GM12878 (cell line): ENCODE results near the gene NR2F1-AS1. TPM values are rescaled to one million over a fixed set of nuclear protein-coding genes. Genes with fewer than 3 reads are reported as not detected.

ENCODE experiments used
- ATAC-seq: fragments of 200-7000 bp; cut with Tn5 transposase; 3 replicates; pipeline ENCODE4 v1.9.1; 2020; ENCODE audit warnings: mild to moderate bottlenecking, moderate library complexity
- BruUV-seq: library from RNA; stranded (reverse); fragments of 400-500 nt; replicated peaks from 2 replicates; lab custom pipeline; 2021; lab: Mats Ljungman, UMichigan
- CTCF ChIA-PET: fragments of 300-600 bp; sonication (Branson Sonifier 250); formaldehyde crosslinking; extraction: SDS; loops from one replicate; lab custom pipeline; 2021; ENCODE audit warnings: inconsistent platforms; lab: Yijun Ruan, JAX
- POLR2A ChIA-PET: fragments of 350-600 bp; formaldehyde crosslinking; extraction: SDS; loops from one replicate; lab custom pipeline; 2021; ENCODE audit warnings: inconsistent platforms; lab: Charles Lee
- RAD21 ChIA-PET: fragments of 300-600 bp; sonication (Branson Sonifier 250); formaldehyde crosslinking; loops from one replicate; lab custom pipeline; 2023; ENCODE audit warnings: antibody characterized with exemption; ENCODE audit not compliant: unreplicated experiment; lab: Charles Lee
- SMC1A ChIA-PET: fragments of 300-600 bp; sonication (Branson Sonifier 250); formaldehyde crosslinking; loops from one replicate; lab custom pipeline; 2023; ENCODE audit not compliant: unreplicated experiment, uncharacterized antibody; lab: Charles Lee
- DNase-seq: peaks from one replicate; pipeline ENCODE4 v3.0.0-alpha.2; 2011; ENCODE audit warnings: low read depth, low spot score
- FAIRE-seq: peaks from 3 replicates; lab custom pipeline; 2011; peaks lifted over from hg19 to GRCh38; lab: Jason Lieb, UNC
- H2AFZ ChIP-seq: 2 replicates; pipeline ENCODE4 v1.6.0; 2011; ENCODE audit warnings: low read depth, low read length, control low read depth; ENCODE audit not compliant: control insufficient read depth
- H3K27ac ChIP-seq: 2 replicates; pipeline ENCODE4 v1.5.1; 2011; ENCODE audit warnings: control low read depth; ENCODE audit not compliant: control insufficient read depth, insufficient read depth
- H3K27me3 ChIP-seq, 2 experiments: replicated peaks in 1 of 2; 2 replicates each; pipeline versions ENCODE4 v1.6.0 to v1.6.1; 2011; ENCODE audit warnings: low read length in 1 of 2; ENCODE audit not compliant: control insufficient read depth in 2 of 2, insufficient read depth in 2 of 2
- H3K36me3 ChIP-seq, 2 experiments: 2 replicates each; pipeline ENCODE4 v1.5.1; 2011; ENCODE audit warnings: low read length in 1 of 2; ENCODE audit not compliant: control insufficient read depth in 2 of 2, insufficient read depth in 2 of 2
- H3K4me1 ChIP-seq: 2 replicates; pipeline ENCODE4 v1.6.1; 2011; ENCODE audit warnings: mild to moderate bottlenecking, low read length, moderate library complexity, mixed read lengths; ENCODE audit not compliant: control insufficient read depth, insufficient read depth
- H3K4me2 ChIP-seq: 2 replicates; pipeline ENCODE4 v1.6.0; 2011; ENCODE audit warnings: control low read depth; ENCODE audit not compliant: control insufficient read depth, insufficient read depth
- H3K4me3 ChIP-seq: fragments of 200-600 bp; sonication (generic); 2 replicates; pipeline ENCODE4 v1.5.1; 2016
- H3K79me2 ChIP-seq: 2 replicates; pipeline ENCODE4 v1.6.0; 2011; ENCODE audit warnings: low read length; ENCODE audit not compliant: control insufficient read depth, insufficient read depth
- H3K9ac ChIP-seq: 2 replicates; pipeline ENCODE4 v1.8.0; 2011; ENCODE audit warnings: low read length, control low read depth, mixed read lengths; ENCODE audit not compliant: control insufficient read depth, insufficient read depth
- H3K9me3 ChIP-seq: replicated peaks from 3 replicates; pipeline ENCODE4 v1.5.1; 2011; ENCODE audit warnings: mild to moderate bottlenecking, low read length; ENCODE audit not compliant: control insufficient read depth, insufficient read depth
- H4K20me1 ChIP-seq: 2 replicates; pipeline ENCODE4 v1.6.0; 2011; ENCODE audit not compliant: control insufficient read depth, insufficient read depth
- BCL11A ChIP-seq: IDR thresholded peaks from 2 replicates; pipeline ENCODE4 v1.6.1; 2011; ENCODE audit warnings: low read depth, low read length
- CBFB ChIP-seq: IDR thresholded peaks from 2 replicates; pipeline ENCODE4 v1.6.1; 2016; ENCODE audit warnings: antibody characterized with exemption, low read depth
- CEBPB ChIP-seq, 2 experiments: fragments of 150-350 bp in 1 of 2; IDR thresholded peaks; 2 replicates each; pipeline ENCODE4 v1.6.1; 2012 to 2014; ENCODE audit warnings: low read depth in 2 of 2, low read length in 2 of 2, borderline replicate concordance in 1 of 2, inconsistent platforms in 1 of 2
- EZH2 ChIP-seq: IDR thresholded peaks from 2 replicates; pipeline ENCODE4 v1.6.1; 2012; ENCODE audit warnings: low read depth, mild to moderate bottlenecking, control low read depth, inconsistent platforms, low read length, borderline replicate concordance; ENCODE audit not compliant: control insufficient read depth
- FOS ChIP-seq: IDR thresholded peaks from 3 replicates; pipeline ENCODE4 v1.6.1; 2011; ENCODE audit warnings: borderline replicate concordance; ENCODE audit not compliant: insufficient read length; ENCODE audit errors: extremely low read depth
- MEF2A ChIP-seq: IDR thresholded peaks from 2 replicates; pipeline ENCODE4 v1.6.1; 2011; ENCODE audit warnings: low read depth, mild to moderate bottlenecking, low read length, moderate library complexity; ENCODE audit not compliant: insufficient read depth
- RBBP5 ChIP-seq: fragments of 200-600 bp; sonication (generic); conservative IDR thresholded peaks from 2 replicates; pipeline ENCODE4 v1.6.1; 2016
- SIX5 ChIP-seq: IDR thresholded peaks from 2 replicates; pipeline ENCODE4 v1.6.1; 2011; ENCODE audit warnings: mild to moderate bottlenecking, low read depth, low read length, moderate library complexity; ENCODE audit not compliant: severe bottlenecking
- TCF7 ChIP-seq: IDR thresholded peaks from 2 replicates; pipeline ENCODE4 v1.6.1; 2014; ENCODE audit warnings: antibody characterized with exemption, borderline replicate concordance
- ZNF274 ChIP-seq: IDR thresholded peaks from one replicate; pipeline ENCODE4 v1.8.0; 2011; ENCODE audit not compliant: insufficient read length, insufficient read depth
- ZNF384 ChIP-seq: IDR thresholded peaks from 2 replicates; pipeline ENCODE4 v1.6.1; 2012; ENCODE audit warnings: low read depth, mild to moderate bottlenecking, low read length, improper control_type of control experiment, borderline replicate concordance
- ZZZ3 ChIP-seq: IDR thresholded peaks from 2 replicates; pipeline ENCODE4 v1.6.1; 2011; ENCODE audit warnings: low read depth; ENCODE audit not compliant: control insufficient read depth, insufficient read length
- WGBS: methylation state at CpG from one replicate; pipeline ENCODE4 v1.1.6; 2016; ENCODE audit warnings: low lambda C conversion rate; ENCODE audit not compliant: insufficient replicate concordance, insufficient coverage; ENCODE audit errors: missing lambda C conversion rate; 5-methylcytosine and 5-hydroxymethylcytosine counted together
- in situ Hi-C: fragments of 300-500 bp; cut with MboI; formaldehyde crosslinking; loops from 9 replicates; pipeline ENCODE4 v1.14.3; 2018; ENCODE audit warnings: mixed read lengths
- intact Hi-C: fragments of 100-400 bp; cut with micrococcal nuclease; formaldehyde crosslinking; loops from one replicate; pipeline ENCODE4 v1.14.2; 2022; ENCODE audit not compliant: unreplicated experiment
- polyA plus RNA-seq, 11 experiments: library from polyadenylated mRNA; depleted of rRNA in 4 of 11; unstranded in 6 of 11; stranded (reverse) in 5 of 11; fragments of >200 nt; fragmentation: Nextera tagmentation in 4 of 11; fragmentation: Illumina TruSeq in 1 of 11; extraction: Ambion mirVana in 4 of 11; extraction: Trizol in 1 of 11; gene quantifications; 1 replicate in 1 of 11; 2 replicates in 10 of 11; pipeline versions ENCODE4 v1.2.1 to v1.2.3, GENCODE V29; 2011 to 2016; ENCODE audit warnings: inconsistent platforms in 2 of 11, missing spikeins in 2 of 11, low read depth in 1 of 11
- total RNA-seq, 4 experiments: library from RNA; depleted of rRNA in 3 of 4; stranded (reverse); fragments of >200 nt in 3 of 4; fragmentation: Illumina TruSeq in 1 of 4; extraction: Trizol in 1 of 4; gene quantifications; 2 replicates each; pipeline versions ENCODE4 v1.2.1 to v1.2.3, GENCODE V29; 2013 to 2021
- TF ChIP-seq, protein P1 (sequence below): fragments of 450-650 bp; IDR thresholded peaks from 2 replicates; pipeline ENCODE4 v1.6.1; 2016; ENCODE audit warnings: mild to moderate bottlenecking, moderate library complexity, borderline replicate concordance
- TF ChIP-seq, protein P2 (sequence below): IDR thresholded peaks from 2 replicates; pipeline ENCODE4 v1.6.1; 2012; ENCODE audit warnings: improper control_type of control experiment, low read depth, low read length; ENCODE audit not compliant: insufficient replicate concordance

The NR2F1-AS1 gene
- total and polyA plus RNA-seq, 10 of the 15 experiments (the other 5 are each of a cell fraction or from before 2014, with no cell fraction given): 0.11 to 0.85 (median 0.27) TPM

DNA sequence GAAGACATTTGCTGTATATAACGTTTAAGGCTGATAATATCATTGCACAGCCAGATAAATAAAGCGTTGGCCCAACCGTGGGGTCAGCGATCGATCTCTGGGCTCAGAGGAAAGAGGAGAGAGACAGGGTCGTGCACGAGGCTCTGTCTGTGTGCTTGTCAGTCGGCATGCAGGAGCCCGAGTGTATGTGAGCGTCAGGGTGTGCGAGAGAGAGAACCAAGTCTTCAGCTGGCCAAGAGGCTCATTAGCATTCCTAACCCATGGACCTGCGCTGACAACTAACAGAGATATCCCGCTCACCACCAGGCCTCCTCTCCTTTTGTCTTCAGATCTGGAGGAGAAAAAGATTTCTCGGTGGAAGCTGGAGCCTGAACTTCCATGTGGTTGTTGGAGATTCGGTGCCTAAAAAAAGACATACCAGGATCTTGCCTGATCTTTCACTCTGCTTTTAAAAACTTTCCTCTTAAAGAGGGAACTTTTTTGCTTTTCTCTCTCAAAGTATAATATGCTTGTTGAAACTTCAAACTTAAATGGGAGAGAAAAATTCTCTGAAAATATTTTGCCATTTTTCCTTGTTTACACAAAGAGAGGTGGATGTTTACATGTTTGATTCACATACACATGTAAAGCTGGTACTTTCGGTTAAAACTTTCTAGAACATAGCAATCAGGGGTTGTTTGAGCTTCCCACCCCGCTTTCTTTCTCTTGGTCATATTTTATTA lies 18.5 kb upstream of the NR2F1-AS1 start:
- CTCF ChIA-PET: interaction anchor here (0.7 to 2.9 kb wide), 3 partner anchors 189 to 205 kb away, joined by 3 to 17 read pairs (median 3); no protein-coding TSS in a partner anchor
- no peaks in the 10 kb centered on the region for H3K4me1 ChIP-seq
- no peaks in the 10 kb centered on the region for H4K20me1 ChIP-seq
- POLR2A ChIA-PET: no interaction called here
- H3K4me3 ChIP-seq: no peak overlapping the region
- intact Hi-C loops (no loop called here), in situ Hi-C loops (loop anchor here (5.0 to 25.0 kb wide), 2 partner anchors 208 to 1088 kb away; no protein-coding TSS in a partner anchor)
- no peaks in the 10 kb centered on the region for H3K79me2 ChIP-seq
- no TSS peak for BruUV-seq
- RAD21 ChIA-PET: interaction anchor here (0.7 kb wide), 1 partner anchor 207 kb away, joined by 3 read pairs; no protein-coding TSS in a partner anchor
- FAIRE-seq: no peak
- SMC1A ChIA-PET: interaction anchor here (0.6 to 5.9 kb wide), 4 partner anchors 150 to 207 kb away, joined by 3 to 21 read pairs (median 3); no protein-coding TSS in a partner anchor
- no peak overlapping the region for H3K9ac ChIP-seq
- no peak overlapping the region for H3K27ac ChIP-seq
- no peaks in the 10 kb centered on the region; the same call in 1 of the 3 replicates for H3K9me3 ChIP-seq
- H2AFZ ChIP-seq: no peak overlapping the region
- peaks cover 24 to 41% of the 10 kb centered on the region in 2 experiments for H3K27me3 ChIP-seq
- no peak for ATAC-seq
- no peaks in the 10 kb centered on the region for H3K36me3 ChIP-seq
- DNase-seq: no peak
- no peak overlapping the region for H3K4me2 ChIP-seq
- 31% methylated on average over 17 of the region's 17 CpGs for WGBS
- TF ChIP-seq MEF2A (no peak), ZZZ3 (no peak), ZNF274 (no peak), CBFB (no peak), ZNF384 (no peak), FOS (no peak), EZH2 (no peak), RBBP5 (no peak), TCF7 (no peak), BCL11A (no peak), CEBPB (IDR thresholded peaks at IDR 0.05; ENCODE audit: borderline replicate concordance in 1 of 2, low read depth in 2 of 2, low read length in 2 of 2) (no peak), SIX5 (no peak)
- TF ChIP-seq, protein P1, sequence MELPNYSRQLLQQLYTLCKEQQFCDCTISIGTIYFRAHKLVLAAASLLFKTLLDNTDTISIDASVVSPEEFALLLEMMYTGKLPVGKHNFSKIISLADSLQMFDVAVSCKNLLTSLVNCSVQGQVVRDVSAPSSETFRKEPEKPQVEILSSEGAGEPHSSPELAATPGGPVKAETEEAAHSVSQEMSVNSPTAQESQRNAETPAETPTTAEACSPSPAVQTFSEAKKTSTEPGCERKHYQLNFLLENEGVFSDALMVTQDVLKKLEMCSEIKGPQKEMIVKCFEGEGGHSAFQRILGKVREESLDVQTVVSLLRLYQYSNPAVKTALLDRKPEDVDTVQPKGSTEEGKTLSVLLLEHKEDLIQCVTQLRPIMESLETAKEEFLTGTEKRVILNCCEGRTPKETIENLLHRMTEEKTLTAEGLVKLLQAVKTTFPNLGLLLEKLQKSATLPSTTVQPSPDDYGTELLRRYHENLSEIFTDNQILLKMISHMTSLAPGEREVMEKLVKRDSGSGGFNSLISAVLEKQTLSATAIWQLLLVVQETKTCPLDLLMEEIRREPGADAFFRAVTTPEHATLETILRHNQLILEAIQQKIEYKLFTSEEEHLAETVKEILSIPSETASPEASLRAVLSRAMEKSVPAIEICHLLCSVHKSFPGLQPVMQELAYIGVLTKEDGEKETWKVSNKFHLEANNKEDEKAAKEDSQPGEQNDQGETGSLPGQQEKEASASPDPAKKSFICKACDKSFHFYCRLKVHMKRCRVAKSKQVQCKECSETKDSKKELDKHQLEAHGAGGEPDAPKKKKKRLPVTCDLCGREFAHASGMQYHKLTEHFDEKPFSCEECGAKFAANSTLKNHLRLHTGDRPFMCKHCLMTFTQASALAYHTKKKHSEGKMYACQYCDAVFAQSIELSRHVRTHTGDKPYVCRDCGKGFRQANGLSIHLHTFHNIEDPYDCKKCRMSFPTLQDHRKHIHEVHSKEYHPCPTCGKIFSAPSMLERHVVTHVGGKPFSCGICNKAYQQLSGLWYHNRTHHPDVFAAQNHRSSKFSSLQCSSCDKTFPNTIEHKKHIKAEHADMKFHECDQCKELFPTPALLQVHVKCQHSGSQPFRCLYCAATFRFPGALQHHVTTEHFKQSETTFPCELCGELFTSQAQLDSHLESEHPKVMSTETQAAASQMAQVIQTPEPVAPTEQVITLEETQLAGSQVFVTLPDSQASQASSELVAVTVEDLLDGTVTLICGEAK: no peak
- TF ChIP-seq, protein P2, sequence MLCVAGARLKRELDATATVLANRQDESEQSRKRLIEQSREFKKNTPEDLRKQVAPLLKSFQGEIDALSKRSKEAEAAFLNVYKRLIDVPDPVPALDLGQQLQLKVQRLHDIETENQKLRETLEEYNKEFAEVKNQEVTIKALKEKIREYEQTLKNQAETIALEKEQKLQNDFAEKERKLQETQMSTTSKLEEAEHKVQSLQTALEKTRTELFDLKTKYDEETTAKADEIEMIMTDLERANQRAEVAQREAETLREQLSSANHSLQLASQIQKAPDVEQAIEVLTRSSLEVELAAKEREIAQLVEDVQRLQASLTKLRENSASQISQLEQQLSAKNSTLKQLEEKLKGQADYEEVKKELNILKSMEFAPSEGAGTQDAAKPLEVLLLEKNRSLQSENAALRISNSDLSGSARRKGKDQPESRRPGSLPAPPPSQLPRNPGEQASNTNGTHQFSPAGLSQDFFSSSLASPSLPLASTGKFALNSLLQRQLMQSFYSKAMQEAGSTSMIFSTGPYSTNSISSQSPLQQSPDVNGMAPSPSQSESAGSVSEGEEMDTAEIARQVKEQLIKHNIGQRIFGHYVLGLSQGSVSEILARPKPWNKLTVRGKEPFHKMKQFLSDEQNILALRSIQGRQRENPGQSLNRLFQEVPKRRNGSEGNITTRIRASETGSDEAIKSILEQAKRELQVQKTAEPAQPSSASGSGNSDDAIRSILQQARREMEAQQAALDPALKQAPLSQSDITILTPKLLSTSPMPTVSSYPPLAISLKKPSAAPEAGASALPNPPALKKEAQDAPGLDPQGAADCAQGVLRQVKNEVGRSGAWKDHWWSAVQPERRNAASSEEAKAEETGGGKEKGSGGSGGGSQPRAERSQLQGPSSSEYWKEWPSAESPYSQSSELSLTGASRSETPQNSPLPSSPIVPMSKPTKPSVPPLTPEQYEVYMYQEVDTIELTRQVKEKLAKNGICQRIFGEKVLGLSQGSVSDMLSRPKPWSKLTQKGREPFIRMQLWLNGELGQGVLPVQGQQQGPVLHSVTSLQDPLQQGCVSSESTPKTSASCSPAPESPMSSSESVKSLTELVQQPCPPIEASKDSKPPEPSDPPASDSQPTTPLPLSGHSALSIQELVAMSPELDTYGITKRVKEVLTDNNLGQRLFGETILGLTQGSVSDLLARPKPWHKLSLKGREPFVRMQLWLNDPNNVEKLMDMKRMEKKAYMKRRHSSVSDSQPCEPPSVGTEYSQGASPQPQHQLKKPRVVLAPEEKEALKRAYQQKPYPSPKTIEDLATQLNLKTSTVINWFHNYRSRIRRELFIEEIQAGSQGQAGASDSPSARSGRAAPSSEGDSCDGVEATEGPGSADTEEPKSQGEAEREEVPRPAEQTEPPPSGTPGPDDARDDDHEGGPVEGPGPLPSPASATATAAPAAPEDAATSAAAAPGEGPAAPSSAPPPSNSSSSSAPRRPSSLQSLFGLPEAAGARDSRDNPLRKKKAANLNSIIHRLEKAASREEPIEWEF: no peak
